HG03565 (cell line): ENCODE measurements around the gene ANAPC15.
A peak's percentile ranks its signal among the peaks of the same experiment; 100 is the strongest.
"Not testable (repeated sequence)": the region's sequence is repeated elsewhere in the genome, so short reads cannot be mapped to it uniquely, and the experiment has no call there.

Experiments
- ATAC-seq: cut with Tn5 transposase; IDR thresholded peaks from one replicate; pipeline ENCODE4 v1.9.1; 2021; ENCODE audit warnings: mild to moderate bottlenecking, moderate library complexity; ENCODE audit not compliant: unreplicated experiment

The ANAPC15 gene

DNA sequence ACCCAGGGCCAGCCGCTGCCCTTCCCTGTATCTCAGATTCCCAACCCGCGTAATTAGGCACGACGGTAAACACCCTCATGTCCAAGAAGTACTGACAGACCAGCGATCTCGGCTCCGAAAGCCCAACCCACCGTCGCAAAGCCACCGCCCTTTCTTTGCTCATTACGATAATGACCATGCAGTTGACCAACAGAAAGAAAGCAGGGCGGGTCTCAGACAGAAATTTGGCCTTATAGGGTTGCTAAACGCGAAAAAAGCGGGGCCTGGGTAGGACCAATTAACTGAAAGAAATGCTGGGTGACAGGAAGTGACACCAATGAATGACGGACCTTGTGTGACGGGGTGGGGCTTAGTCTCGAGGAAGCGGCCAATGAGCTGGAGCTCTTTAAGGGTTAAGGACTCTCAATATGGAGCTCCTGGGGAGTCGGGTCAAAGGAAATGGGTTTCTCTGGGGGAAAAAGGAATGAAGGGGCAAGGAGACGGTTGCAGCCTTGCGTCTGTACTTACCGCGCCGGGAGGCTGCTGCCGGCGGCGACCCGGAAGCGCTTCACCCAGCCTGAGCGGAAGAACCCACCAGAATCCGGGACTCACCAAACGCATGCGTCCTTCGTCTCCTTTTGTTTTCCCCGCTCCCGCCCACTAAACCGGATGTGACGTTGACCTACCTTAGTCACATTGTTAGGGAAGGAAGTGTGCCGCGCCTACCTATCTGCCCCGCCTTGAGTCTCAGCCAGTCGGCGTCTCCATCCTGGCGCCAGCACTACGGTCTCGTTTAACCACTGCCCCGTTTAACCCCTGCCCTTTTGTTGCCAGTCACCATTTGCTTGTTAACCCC lies at the start of gene ANAPC15:
Gene ANAPC15, minus strand, starts transcription at position 553 of the 835 bp plus-strand sequence. CDS start 1,419 bp downstream, outside the sequence.
- peak; percentile 79 for ATAC-seq

- no peak for ATAC-seq
Measured at GRCh38 chr11:72160319-72160718, 47.8 kb upstream of the ANAPC15 start.

- ATAC-seq: no peak
Measured at GRCh38 chr11:72157131-72157530, 44.6 kb upstream of the ANAPC15 start.

GRCh38 chr11:72155751-72156150 lies 43.3 kb upstream of the ANAPC15 start:
- no peak for ATAC-seq

DNA sequence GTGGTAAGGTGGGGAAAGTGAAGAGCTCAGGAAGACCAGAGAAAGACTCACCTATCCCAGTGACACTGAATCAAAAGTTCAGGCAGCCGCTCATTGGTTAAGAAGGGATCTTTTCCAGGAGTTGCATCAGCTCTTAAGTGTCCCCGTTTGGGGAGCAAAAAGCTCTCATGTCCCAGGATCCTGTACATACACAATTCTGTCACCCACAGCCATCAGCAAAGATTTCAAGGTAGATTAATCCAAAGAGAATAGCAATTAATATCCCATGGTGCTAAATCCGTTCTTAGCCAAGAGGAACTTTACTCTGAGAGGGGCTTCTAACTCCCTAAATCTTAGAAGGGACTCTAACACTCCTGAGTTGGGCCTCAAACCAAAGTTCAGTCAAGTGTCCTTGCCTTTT lies 42.3 kb upstream of the ANAPC15 start:
- ATAC-seq: no peak

DNA sequence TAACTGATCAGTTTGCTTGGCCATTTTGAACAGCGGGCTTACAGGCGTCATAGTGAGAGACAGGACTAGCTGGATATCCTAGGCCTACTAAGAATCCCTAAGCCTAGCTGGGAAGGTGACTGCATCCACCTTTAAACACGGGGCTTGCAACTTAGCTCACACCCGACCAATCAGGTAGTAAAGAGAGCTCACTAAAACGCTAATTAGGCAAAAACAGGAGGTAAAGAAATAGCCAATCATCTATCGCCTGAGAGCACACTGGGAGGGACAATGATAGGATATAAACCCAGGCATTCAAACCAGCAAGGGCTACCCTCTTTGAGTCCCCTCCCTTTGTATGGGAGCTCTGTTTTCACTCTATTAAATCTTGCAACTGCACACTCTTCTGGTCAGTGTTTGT lies 41.4 kb upstream of the ANAPC15 start:
- not testable (repeated sequence) for ATAC-seq

GRCh38 chr11:72150882-72151281 lies 38.4 kb upstream of the ANAPC15 start:
- ATAC-seq: no peak

- no peak for ATAC-seq
Measured at GRCh38 chr11:72146625-72147024, 34.1 kb upstream of the ANAPC15 start.

DNA sequence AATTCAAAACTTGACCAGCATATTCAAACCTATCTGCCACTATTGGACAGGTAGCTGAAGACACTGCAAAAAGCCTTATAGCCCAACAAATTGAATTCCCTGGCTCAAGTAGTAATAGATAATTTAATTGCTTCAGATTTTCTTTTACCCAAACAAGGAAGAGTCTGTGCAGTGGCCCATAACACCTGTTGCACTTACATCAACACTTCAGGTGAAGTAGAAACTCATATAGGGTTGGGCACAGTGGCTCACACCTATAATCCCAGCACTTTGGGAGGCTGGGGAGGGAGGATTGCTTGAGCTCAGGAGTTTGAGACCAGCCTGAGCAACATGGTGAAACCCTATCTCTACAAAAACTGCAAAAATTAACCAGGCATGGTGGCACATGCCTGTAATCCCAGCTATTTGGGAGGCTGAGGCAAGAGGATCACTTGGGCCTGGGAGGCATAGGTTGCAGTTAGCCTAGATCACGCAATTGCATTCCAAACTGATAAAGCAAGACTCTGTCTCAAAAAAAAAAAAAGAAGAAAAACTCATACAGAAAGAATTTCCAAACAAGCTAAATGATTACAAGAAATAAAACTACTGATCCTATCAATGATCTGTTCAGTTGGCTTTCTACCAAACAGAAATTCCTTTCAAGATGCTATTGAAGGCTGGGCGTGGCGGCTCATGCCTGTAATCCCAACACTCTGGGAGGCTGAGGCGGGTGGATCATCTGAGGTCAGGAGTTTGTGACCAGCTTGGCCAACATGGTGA lies 32.5 kb upstream of the ANAPC15 start:
- no peak for ATAC-seq

DNA sequence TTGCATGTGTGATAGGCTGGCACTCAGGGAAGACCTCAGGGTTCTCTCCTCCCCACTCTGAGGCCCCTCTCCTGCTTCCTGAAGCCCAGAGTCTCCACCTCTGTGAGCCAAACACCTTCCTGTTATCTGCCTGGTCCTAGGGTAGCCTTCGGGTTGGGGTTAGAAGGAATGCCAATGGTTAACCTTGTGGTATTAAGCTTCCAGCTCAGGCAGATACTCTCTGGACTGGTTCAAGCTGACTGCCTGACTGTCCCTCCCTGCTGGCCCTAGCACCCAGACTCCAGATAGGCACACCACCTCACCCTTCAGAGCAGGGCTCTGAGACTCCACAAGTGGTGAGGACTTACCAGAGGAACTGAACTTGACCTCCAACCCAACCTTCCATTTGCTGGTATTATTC lies 30.0 kb upstream of the ANAPC15 start:
- ATAC-seq: not testable (repeated sequence)

GRCh38 chr11:72142086-72142485 lies 29.6 kb upstream of the ANAPC15 start:
- ATAC-seq: not testable (repeated sequence)

DNA sequence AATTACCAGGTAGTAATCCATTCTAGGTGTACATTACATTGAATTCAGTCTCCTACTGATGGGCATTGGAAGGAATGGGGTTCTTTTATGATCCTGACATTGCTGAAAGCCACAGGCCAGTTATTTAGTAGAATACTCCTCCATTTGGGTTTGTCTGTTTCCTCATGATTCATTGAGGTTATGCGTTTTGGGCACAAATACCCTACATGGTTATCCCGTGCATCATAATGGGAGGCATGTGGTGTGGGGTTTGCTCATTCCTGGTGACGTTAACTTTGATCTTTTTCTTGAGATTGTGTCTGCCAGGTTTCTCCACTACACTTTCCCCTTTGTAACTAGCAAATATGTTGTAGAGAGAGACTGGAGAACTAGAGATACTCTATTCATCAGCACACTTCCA lies 28.6 kb upstream of the ANAPC15 start:
- ATAC-seq: no peak

DNA sequence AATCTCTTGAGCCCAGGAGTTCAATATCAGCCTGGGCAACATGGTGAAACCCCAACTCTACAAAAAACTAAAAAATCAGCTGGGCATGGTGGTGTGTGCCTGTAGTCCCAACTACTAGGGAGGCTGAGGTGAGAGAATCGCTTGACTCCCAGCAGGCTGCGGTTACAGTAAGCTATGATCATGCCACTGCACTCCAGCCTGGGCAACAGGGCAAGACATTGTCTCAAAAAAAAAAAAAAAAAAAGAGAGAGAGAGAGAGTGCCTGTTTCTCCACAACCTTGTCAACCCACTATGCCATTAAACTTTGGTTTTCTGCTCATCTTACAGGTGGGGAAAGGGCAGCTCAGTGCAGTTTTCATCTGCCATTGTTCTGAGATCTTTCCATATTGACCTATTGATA lies 28.2 kb upstream of the ANAPC15 start:
- ATAC-seq: no peak

DNA sequence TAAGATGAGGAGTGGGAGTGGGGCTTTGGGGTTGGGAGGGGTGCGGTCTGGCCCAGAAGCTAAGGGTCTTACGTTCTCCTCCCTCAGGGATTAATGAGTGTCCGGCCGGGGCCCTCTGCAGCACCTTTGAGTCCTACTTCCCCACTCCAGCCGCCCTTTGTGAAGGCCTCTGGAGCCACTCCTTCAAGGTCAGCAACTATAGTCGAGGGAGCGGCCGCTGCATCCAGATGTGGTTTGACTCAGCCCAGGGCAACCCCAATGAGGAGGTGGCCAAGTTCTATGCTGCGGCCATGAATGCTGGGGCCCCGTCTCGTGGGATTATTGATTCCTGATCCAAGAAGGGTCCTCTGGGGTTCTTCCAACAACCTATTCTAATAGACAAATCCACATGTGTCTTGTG lies 27.0 kb upstream of the ANAPC15 start:
- no peak for ATAC-seq

DNA sequence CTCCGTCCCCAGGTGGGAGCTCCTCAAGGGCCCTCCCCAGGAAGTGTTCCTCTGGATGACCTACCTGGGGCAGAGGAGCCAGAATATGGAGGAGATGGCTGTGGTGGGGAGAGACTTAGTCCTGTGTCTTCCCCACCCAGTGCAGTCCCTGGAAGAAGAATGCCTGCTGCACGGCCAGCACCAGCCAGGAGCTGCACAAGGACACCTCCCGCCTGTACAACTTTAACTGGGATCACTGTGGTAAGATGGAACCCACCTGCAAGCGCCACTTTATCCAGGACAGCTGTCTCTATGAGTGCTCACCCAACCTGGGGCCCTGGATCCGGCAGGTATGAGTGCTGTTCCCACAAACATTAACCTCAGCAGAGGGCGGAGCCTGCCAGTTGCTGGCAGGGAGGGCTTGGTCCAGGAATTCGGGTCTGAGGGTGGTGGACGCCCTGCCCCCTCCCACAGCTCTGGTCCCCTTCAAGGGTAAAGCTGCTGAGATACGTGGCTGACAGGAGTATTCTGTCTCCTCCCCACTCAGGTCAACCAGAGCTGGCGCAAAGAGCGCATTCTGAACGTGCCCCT lies 26.4 kb upstream of the ANAPC15 start:
- no peak for ATAC-seq

GRCh38 chr11:72136684-72137262 lies 24.3 kb upstream of the ANAPC15 start:
- ATAC-seq: no peak

GRCh38 chr11:72135891-72136683 lies 23.6 kb upstream of the ANAPC15 start:
- no peak for ATAC-seq

GRCh38 chr11:72135473-72135872 lies 23.0 kb upstream of the ANAPC15 start, which contains the start of gene FOLR3:
Gene FOLR3 (plus strand): TSS chr11:72135725. CDS start chr11:72135953, 228 bp downstream.
- ATAC-seq: not testable (repeated sequence)

DNA sequence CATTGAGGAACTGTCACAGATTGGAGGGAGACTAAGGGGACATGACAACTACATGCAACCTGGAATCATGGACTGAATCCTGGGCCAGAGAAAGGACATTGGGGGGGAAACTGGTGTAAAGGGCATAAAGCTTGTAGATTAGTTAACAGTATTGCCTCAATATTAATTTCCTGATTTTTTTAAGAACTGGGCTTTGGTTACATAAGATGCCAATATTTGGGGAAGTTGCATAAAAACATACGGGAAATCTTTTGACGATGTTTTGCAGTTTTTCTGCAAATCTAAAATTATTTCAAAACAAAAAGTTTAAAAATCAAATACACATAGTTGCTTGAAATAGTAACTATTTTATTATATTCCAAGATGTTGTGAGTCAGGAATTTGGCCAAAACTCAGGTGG lies 20.2 kb upstream of the ANAPC15 start:
- ATAC-seq: no peak

GRCh38 chr11:72129381-72129780 lies 16.9 kb upstream of the ANAPC15 start:
- ATAC-seq: no peak
